Uterus (tissue), 2 donors: ENCODE data around the gene GIMAP8.

Experiments
- POLR2A ChIP-seq, 2 donors: fragments of 450-650 bp; IDR thresholded peaks; one replicate each; pipeline ENCODE4 v1.6.1; 2016; ENCODE audit warnings: antibody characterized with exemption in 2 of 2, mild to moderate bottlenecking in 1 of 2, moderate library complexity in 1 of 2
- TF ChIP-seq, protein P1 (sequence below), 4 experiments: fragments of 200-600 bp in 2 of 4; fragments of 450-650 bp in 2 of 4; sonication (generic) in 2 of 4; IDR thresholded peaks; one replicate each; pipeline ENCODE4 v1.5.1; 2016 to 2019; ENCODE audit warnings: antibody characterized with exemption in 4 of 4, mild to moderate bottlenecking in 2 of 4, moderate library complexity in 1 of 4

DNA sequence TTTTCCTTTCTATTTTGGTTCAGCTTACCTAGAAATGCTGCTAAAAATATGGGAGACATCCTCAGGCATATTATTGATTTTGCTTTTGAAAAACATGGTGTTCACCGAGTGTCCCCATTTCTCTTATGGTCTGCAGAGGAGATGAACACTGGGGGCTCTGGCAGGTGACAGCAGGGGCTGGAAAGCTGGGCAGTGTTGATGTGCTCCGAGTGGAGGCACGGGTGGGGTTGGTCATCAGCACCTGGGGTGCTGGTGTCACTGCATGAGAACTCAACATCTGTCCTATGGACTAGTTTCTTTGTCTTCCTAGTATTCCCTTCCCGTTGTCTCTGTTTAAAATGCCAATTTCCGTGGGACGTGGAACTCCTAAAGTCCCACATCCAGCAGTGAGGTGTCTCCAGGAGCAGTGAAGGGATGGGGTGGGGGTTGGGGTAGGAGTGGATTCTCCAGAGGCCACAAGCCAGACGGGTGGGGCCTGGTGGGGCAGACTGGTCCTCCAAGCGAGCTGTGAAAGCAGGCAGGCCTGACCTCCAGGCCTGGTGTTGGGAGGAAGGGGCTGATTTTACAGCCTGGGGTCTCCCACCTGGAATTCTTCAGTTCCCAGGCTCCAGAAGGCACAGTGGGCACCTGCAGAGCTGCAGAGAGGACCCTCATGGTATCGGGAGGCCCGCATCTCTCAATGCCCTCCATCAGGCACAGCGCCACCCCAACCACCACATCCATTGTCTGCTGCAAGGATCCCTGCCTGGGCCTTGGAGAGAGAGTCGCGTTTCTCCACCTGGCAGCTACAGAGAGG is 46.9 kb upstream of the GIMAP8 start:
- TF ChIP-seq, protein P1, sequence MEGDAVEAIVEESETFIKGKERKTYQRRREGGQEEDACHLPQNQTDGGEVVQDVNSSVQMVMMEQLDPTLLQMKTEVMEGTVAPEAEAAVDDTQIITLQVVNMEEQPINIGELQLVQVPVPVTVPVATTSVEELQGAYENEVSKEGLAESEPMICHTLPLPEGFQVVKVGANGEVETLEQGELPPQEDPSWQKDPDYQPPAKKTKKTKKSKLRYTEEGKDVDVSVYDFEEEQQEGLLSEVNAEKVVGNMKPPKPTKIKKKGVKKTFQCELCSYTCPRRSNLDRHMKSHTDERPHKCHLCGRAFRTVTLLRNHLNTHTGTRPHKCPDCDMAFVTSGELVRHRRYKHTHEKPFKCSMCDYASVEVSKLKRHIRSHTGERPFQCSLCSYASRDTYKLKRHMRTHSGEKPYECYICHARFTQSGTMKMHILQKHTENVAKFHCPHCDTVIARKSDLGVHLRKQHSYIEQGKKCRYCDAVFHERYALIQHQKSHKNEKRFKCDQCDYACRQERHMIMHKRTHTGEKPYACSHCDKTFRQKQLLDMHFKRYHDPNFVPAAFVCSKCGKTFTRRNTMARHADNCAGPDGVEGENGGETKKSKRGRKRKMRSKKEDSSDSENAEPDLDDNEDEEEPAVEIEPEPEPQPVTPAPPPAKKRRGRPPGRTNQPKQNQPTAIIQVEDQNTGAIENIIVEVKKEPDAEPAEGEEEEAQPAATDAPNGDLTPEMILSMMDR (IDR thresholded peaks at IDR 0.05): no peak
- TF ChIP-seq POLR2A (IDR thresholded peaks at IDR 0.05): no peak
